Heart left ventricle (tissue), 13 donors: ENCODE measurements around the gene TMEM123.

ENCODE experiments used
- CTCF ChIP-seq, 12 donors: fragments of 200-600 bp; sonication (generic) in 4 of 12; IDR thresholded peaks; one replicate each; pipeline versions ENCODE4 v1.5.0 to v1.8.0; 2018 to 2022; ENCODE audit warnings: antibody characterized with exemption in 12 of 12, mild to moderate bottlenecking in 5 of 12
- POLR2A ChIP-seq, 2 donors: fragments of 450-650 bp; IDR thresholded peaks; one replicate each; pipeline ENCODE4 v1.6.1; 2017; ENCODE audit warnings: antibody characterized with exemption in 2 of 2, mild to moderate bottlenecking in 2 of 2, moderate library complexity in 2 of 2
- donor health status: ischemic (EF 13 %, LVEDD 7.1; RV severe dilation, severe dysfunction).
- donor health status: DM: no; HTN: yes; CAD: no.
- donor health status: DM: no; HTN: no; CAD: no.
- donor health status: ischemic (EF 25% LVEDD 6.9; RV normal size, moderate dysfunction).
- donor health status: ischemic (EF 25% LVEDD 5.7; RV mildly dilated, moderate dysfunction).
- donor health status: ischemic (EF 35%, LVEDD 5.7; RV mildly dilated, moderate dysfunction).
- donor health status: nonischemic (EF 11% LVEDD 7.7; RV severe dilation, severe dysfunction).
- donor health status: DM: yes; HTN: yes; CAD: no.
- donor health status: PGD.
- donor health status: ischemic (EF 29% LVEDD 5.4; RV normal size, mild dysfunction).
- donor health status: nonischemic (EF 23%, LVEDD 6.1; RV moderate dilation, normal function).

- TF ChIP-seq POLR2A (IDR thresholded peaks at IDR 0.05): no peak
- TF ChIP-seq CTCF (IDR thresholded peaks at IDR 0.05): no peak
These were observed 3.8 kb upstream of the TMEM123 start for GRCh38 chr11:102456381-102456780.
